NB4 (cell line): Measurements from ENCODE around the gene MSL1.

Experiments
- CTCF ChIP-seq: IDR thresholded peaks from one replicate; pipeline ENCODE4 v1.5.1; 2012; ENCODE audit warnings: low read depth, low read length
- MAX ChIP-seq: IDR thresholded peaks from 2 replicates; pipeline ENCODE4 v1.6.1; 2011; ENCODE audit warnings: low read depth, low read length

- no peak for TF ChIP-seq MAX
- no peak for TF ChIP-seq CTCF
Observed at GRCh38 chr17:40110026-40110845, 11.5 kb upstream of the MSL1 start.
